ENCODE results near the gene RWDD1. TPM values are rescaled to one million over a fixed set of nuclear protein-coding genes. Genes with fewer than 3 reads are reported as not detected.
"Not testable (repeated sequence)": the region's sequence is repeated elsewhere in the genome, so short reads cannot be mapped to it uniquely, and the experiment has no call there.

Gene RWDD1
- total RNA-seq, 5 donors from 2014 or later (not counting 1 experiment from before 2014, with no cell fraction given), result 29.3 to 48.9 (median 35.8) TPM

DNA sequence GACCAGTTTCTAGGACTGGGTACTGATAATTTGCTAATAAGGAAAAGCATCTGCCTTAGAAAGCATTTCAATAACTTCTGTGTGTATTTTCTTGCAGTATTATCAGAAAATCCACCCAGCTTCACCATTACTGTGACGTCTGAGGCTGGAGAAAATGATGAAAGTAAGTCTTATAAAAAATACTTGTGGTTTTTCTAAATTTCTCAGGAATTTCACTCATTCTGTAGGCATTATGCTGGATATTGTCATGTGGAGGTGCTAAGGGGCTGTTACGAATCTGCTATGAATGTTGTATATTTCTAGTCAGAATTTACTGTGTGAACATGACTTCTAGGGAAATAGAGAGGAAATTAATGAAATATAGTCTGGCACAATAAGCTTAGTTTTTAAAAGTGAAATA lies 8.9 kb downstream of the RWDD1 start:
- Mint-ChIP-seq H3K36me3 (peaks cover 61% of the 10 kb centered on the region), H3K27me3 (no peaks in the 10 kb centered on the region), H3K4me3 (no peak overlapping the region), H3K4me1 (peaks cover 39 to 43% (median 41%) of the 10 kb centered on the region in 3 donors), H3K9me3 (no peaks in the 10 kb centered on the region), H3K27ac (no peak overlapping the region)
- ChIA-PET POLR2A (interaction anchor here in 1 of 2 donors (1.7 kb wide), 1 partner anchor 9 kb away, joined by 4 read pairs; the partner anchor contains the start of gene RWDD1), CTCF (interaction anchor here in 1 of 2 donors (0.5 to 0.7 kb wide), 2 partner anchors 17 to 58 kb away, joined by 3 to 4 read pairs; no protein-coding TSS in a partner anchor)
- H3K27me3 ChIP-seq (replicated peaks in 1 of 2; ENCODE audit: control insufficient read depth in 2 of 2, extremely low read depth in 1 of 2, insufficient read depth in 2 of 2, low read length in 1 of 2), result no peaks in the 10 kb centered on the region
- no peak overlapping the region for H3K27ac ChIP-seq (ENCODE audit: low read length)
- no peak overlapping the region for H3K4me3 ChIP-seq (ENCODE audit: control insufficient read depth in 1 of 2, extremely low read depth in 1 of 2, low read length in 1 of 2)
- DNase-seq (no peak), ATAC-seq (replicated peaks in 1 of 4) (no peak)
- H3K4me1 ChIP-seq (ENCODE audit: control insufficient read depth in 1 of 2, extremely low read depth in 1 of 2, insufficient read depth in 2 of 2, low read length in 2 of 2), result no peaks in the 10 kb centered on the region
- H3K9me3 ChIP-seq, result no peaks in the 10 kb centered on the region
- WGBS (ENCODE audit: insufficient coverage), result no CpG with 5 or more reads among the region's 2 CpGs
- H3K36me3 ChIP-seq (ENCODE audit: control insufficient read depth in 2 of 2, extremely low read depth in 1 of 2, insufficient read depth in 1 of 2, low read length in 1 of 2), result peaks cover 3 to 38% of the 10 kb centered on the region in 2 donors

DNA sequence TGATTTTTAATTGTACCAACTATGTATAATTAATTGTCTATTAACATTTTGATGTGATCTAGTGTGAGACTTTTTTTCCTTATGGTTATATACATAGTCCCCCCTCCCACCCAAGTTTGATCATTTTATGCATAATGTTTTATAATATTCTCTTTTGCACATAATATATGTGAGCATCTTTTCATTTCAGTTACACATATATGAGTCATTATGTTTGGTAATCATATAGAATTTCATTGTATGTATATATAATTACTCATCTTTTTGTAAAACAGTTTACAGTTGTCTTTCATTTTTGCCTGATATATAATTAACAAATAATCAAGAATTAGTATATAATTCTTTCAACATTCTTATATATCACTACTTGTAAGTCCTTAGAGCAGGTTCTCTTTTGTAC lies 15.0 kb downstream of the RWDD1 start:
- no peak overlapping the region for H3K27ac Mint-ChIP-seq
- no peaks in the 10 kb centered on the region for H3K9me3 Mint-ChIP-seq
- H3K36me3 ChIP-seq (ENCODE audit: control insufficient read depth in 2 of 2, extremely low read depth in 1 of 2, insufficient read depth in 1 of 2, low read length in 1 of 2), result peaks cover 3 to 55% of the 10 kb centered on the region in 2 donors
- H3K4me1 Mint-ChIP-seq, result peaks cover 2 to 6% (median 5%) of the 10 kb centered on the region in 3 donors
- H3K27me3 ChIP-seq (replicated peaks in 1 of 2; ENCODE audit: control insufficient read depth in 2 of 2, extremely low read depth in 1 of 2, insufficient read depth in 2 of 2, low read length in 1 of 2), result no peaks in the 10 kb centered on the region
- no peaks in the 10 kb centered on the region for H3K9me3 ChIP-seq
- no peak for ATAC-seq (replicated peaks in 1 of 4)
- peaks cover 59% of the 10 kb centered on the region for H3K36me3 Mint-ChIP-seq
- POLR2A ChIA-PET, result no interaction called here
- no peak for DNase-seq
- H3K4me3 Mint-ChIP-seq, result no peak overlapping the region
- no peaks in the 10 kb centered on the region for H3K4me1 ChIP-seq (ENCODE audit: control insufficient read depth in 1 of 2, extremely low read depth in 1 of 2, insufficient read depth in 2 of 2, low read length in 2 of 2)
- CTCF ChIA-PET, result no interaction called here
- H3K27me3 Mint-ChIP-seq, result no peaks in the 10 kb centered on the region
- no peak overlapping the region for H3K27ac ChIP-seq (ENCODE audit: low read length)
- no peak overlapping the region for H3K4me3 ChIP-seq (ENCODE audit: control insufficient read depth in 1 of 2, extremely low read depth in 1 of 2, low read length in 1 of 2)

DNA sequence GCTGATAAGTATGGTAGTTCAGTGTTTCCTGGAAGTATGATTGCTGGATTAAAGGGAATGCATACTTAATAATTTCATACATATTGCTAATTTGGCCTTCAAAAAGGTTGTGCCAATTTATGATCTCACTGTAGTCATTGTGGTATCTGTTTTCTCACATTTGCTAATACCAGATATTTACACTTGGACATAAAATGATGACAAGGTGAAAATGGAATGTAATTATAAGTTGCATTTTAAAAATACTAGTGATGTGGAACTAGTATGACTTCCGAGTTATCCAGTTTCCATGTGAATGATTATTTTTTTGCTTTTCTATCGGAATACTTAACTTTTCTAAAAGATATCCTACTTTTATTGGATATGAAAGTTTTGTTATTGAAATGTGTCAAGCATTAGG lies 15.4 kb downstream of the RWDD1 start:
- Histone ChIP-seq H3K9me3 (no peaks in the 10 kb centered on the region), H3K27me3 (replicated peaks in 1 of 2; ENCODE audit: control insufficient read depth in 2 of 2, extremely low read depth in 1 of 2, insufficient read depth in 2 of 2, low read length in 1 of 2) (no peaks in the 10 kb centered on the region), H3K36me3 (ENCODE audit: control insufficient read depth in 2 of 2, extremely low read depth in 1 of 2, insufficient read depth in 1 of 2, low read length in 1 of 2) (peaks cover 3 to 57% of the 10 kb centered on the region in 2 donors), H3K4me1 (ENCODE audit: control insufficient read depth in 1 of 2, extremely low read depth in 1 of 2, insufficient read depth in 2 of 2, low read length in 2 of 2) (no peaks in the 10 kb centered on the region), H3K27ac (ENCODE audit: low read length) (no peak overlapping the region), H3K4me3 (ENCODE audit: control insufficient read depth in 1 of 2, extremely low read depth in 1 of 2, low read length in 1 of 2) (no peak overlapping the region)
- WGBS (ENCODE audit: insufficient coverage), result no CpG with 5 or more reads among the region's 2 CpGs
- ATAC-seq (replicated peaks in 1 of 4) (no peak), DNase-seq (no peak)
- ChIA-PET CTCF (no interaction called here), POLR2A (no interaction called here)
- peaks cover 2 to 5% (median 3%) of the 10 kb centered on the region in 3 donors for H3K4me1 Mint-ChIP-seq
- peaks cover 60% of the 10 kb centered on the region for H3K36me3 Mint-ChIP-seq
- no peak overlapping the region for H3K4me3 Mint-ChIP-seq
- no peak overlapping the region for H3K27ac Mint-ChIP-seq
- no peaks in the 10 kb centered on the region for H3K27me3 Mint-ChIP-seq
- no peaks in the 10 kb centered on the region for H3K9me3 Mint-ChIP-seq

DNA sequence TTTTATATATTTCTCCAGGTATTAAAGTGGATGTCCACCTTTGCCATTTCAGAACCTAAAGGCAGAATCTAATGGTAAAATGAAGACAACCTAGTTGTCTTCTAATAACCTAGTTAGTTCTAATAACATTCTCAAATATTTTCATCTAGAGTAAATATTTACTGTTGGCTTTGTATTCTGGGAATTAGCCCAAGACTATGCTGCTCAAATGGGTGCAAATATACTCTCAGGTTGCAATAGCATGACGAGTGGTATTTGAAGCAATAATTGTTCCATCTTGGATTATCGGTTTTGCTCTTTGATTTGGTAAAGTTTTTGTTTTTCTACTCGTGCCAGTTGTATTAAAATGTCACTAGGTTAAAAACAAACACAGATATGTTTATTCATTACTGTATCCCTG lies 23.9 kb downstream of the RWDD1 start:
- ATAC-seq (replicated peaks in 1 of 4), result no peak
- peaks cover 0 to 46% of the 10 kb centered on the region in 2 donors for H3K36me3 ChIP-seq (ENCODE audit: control insufficient read depth in 2 of 2, extremely low read depth in 1 of 2, insufficient read depth in 1 of 2, low read length in 1 of 2)

DNA sequence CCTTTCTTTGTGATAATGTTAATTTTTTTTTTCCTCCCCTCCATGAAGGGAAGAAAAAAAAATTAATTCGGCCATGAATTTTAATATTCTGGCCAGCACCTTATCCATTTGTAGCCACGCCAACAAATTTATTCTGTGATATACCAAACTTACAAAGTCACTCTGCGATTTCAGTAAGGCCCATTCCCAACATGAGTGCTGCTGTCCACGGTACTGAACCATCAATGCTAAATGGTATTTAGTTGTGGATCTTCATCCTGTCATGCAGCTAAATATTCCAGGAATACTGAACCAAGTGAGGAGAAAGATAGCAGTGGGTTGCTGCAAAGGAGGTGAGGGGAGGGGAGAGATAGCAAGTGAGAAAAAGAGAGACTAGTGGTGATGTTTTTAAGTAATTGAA lies 25.5 kb downstream of the RWDD1 start:
- no peak overlapping the region for H3K27ac Mint-ChIP-seq
- H3K36me3 Mint-ChIP-seq, result peaks cover 66% of the 10 kb centered on the region
- H3K9me3 ChIP-seq, result no peaks in the 10 kb centered on the region

More for the DNA sequence above, 23.9 kb downstream of the RWDD1 start:
- ChIA-PET CTCF (no interaction called here), POLR2A (no interaction called here)
- WGBS (ENCODE audit: insufficient coverage), result no CpG with 5 or more reads among the region's 3 CpGs
- no peaks in the 10 kb centered on the region for H3K9me3 Mint-ChIP-seq
- H3K4me3 ChIP-seq (ENCODE audit: control insufficient read depth in 1 of 2, extremely low read depth in 1 of 2, low read length in 1 of 2), result no peak overlapping the region
- H3K27ac ChIP-seq (ENCODE audit: low read length), result no peak overlapping the region
- H3K27ac Mint-ChIP-seq, result no peak overlapping the region
- H3K4me1 ChIP-seq (ENCODE audit: control insufficient read depth in 1 of 2, extremely low read depth in 1 of 2, insufficient read depth in 2 of 2, low read length in 2 of 2), result no peaks in the 10 kb centered on the region
- DNase-seq, result no peak
- H3K9me3 ChIP-seq, result no peaks in the 10 kb centered on the region
- peaks cover 62% of the 10 kb centered on the region for H3K36me3 Mint-ChIP-seq
- no peaks in the 10 kb centered on the region for H3K4me1 Mint-ChIP-seq
- H3K27me3 Mint-ChIP-seq, result no peaks in the 10 kb centered on the region
- H3K27me3 ChIP-seq (replicated peaks in 1 of 2; ENCODE audit: control insufficient read depth in 2 of 2, extremely low read depth in 1 of 2, insufficient read depth in 2 of 2, low read length in 1 of 2), result no peaks in the 10 kb centered on the region
- no peak overlapping the region for H3K4me3 Mint-ChIP-seq

DNA sequence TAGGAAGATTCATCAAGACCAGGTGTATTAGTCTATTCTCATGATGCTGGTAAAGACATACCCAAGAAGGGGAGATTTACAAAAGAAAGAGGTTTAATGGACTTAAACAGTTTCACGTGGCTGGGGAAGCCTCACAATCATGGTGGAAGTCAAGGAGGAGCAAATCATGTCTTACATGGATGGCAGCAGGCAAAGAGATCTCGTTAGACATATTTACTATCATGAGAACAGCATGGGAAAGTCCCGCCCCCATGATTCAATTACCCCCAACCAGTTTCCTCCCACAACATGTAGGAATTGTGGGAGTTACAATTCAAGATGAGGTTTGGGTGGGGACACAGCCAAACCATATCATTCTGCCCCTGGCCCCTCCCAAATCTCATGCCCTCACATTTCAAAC lies 32.6 kb downstream of the RWDD1 start:
- H3K9me3 ChIP-seq; H3K27ac ChIP-seq (ENCODE audit: low read length); DNase-seq; ATAC-seq (replicated peaks in 1 of 4); H3K27me3 ChIP-seq (replicated peaks in 1 of 2; ENCODE audit: control insufficient read depth in 2 of 2, extremely low read depth in 1 of 2, insufficient read depth in 2 of 2, low read length in 1 of 2); H3K4me1 Mint-ChIP-seq; H3K27me3 Mint-ChIP-seq; CTCF ChIA-PET; H3K27ac Mint-ChIP-seq; H3K4me3 ChIP-seq (ENCODE audit: control insufficient read depth in 1 of 2, extremely low read depth in 1 of 2, low read length in 1 of 2); H3K4me1 ChIP-seq (ENCODE audit: control insufficient read depth in 1 of 2, extremely low read depth in 1 of 2, insufficient read depth in 2 of 2, low read length in 2 of 2); H3K36me3 ChIP-seq (ENCODE audit: control insufficient read depth in 2 of 2, extremely low read depth in 1 of 2, insufficient read depth in 1 of 2, low read length in 1 of 2); H3K4me3 Mint-ChIP-seq; POLR2A ChIA-PET: not testable (repeated sequence)
- H3K36me3 Mint-ChIP-seq, result peaks cover 67% of the 10 kb centered on the region
- peaks cover 6 to 20% (median 7%) of the 10 kb centered on the region in 3 donors for H3K9me3 Mint-ChIP-seq
- WGBS (ENCODE audit: insufficient coverage), result no CpG with 5 or more reads among the region's 3 CpGs

More for the DNA sequence above, 25.5 kb downstream of the RWDD1 start:
- H3K36me3 ChIP-seq (ENCODE audit: control insufficient read depth in 2 of 2, extremely low read depth in 1 of 2, insufficient read depth in 1 of 2, low read length in 1 of 2), result peaks cover 0 to 33% of the 10 kb centered on the region in 2 donors
- no peak overlapping the region for H3K4me3 Mint-ChIP-seq
- no peaks in the 10 kb centered on the region for H3K4me1 Mint-ChIP-seq
- H3K27me3 Mint-ChIP-seq, result no peaks in the 10 kb centered on the region
- DNase-seq (no peak), ATAC-seq (replicated peaks in 1 of 4) (no peak)
- ChIA-PET POLR2A (no interaction called here), CTCF (interaction anchor here in 1 of 2 donors (0.9 kb wide), 1 partner anchor 33 kb away, joined by 3 read pairs; no protein-coding TSS in a partner anchor)
- no peak overlapping the region for H3K27ac ChIP-seq (ENCODE audit: low read length)
- no peaks in the 10 kb centered on the region for H3K4me1 ChIP-seq (ENCODE audit: control insufficient read depth in 1 of 2, extremely low read depth in 1 of 2, insufficient read depth in 2 of 2, low read length in 2 of 2)
- WGBS (ENCODE audit: insufficient coverage), result 100% methylated on average over 1 of the region's 4 CpGs
- H3K27me3 ChIP-seq (replicated peaks in 1 of 2; ENCODE audit: control insufficient read depth in 2 of 2, extremely low read depth in 1 of 2, insufficient read depth in 2 of 2, low read length in 1 of 2), result no peaks in the 10 kb centered on the region
- H3K9me3 Mint-ChIP-seq, result no peaks in the 10 kb centered on the region
- no peak overlapping the region for H3K4me3 ChIP-seq (ENCODE audit: control insufficient read depth in 1 of 2, extremely low read depth in 1 of 2, low read length in 1 of 2)

DNA sequence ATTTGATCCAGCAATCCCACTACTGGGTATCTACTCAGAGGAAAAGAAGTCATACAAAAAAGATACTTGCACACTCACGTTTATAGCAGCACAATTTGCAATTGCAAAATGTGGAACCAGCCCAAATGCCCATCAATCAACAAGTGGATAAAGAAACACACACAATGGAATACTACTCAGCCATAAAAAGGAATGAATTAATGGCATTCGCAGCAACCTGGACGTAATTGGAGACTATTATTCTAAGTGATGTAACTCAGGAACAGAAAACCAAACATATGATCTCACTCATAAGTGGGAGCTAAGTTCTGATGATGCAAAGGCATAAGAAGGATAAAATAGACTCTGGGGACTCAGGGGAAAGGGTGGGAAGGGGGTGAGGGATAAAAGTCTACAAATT lies 33.6 kb downstream of the RWDD1 start:
- WGBS (ENCODE audit: insufficient coverage), result no CpG with 5 or more reads among the region's 3 CpGs
- H3K27ac Mint-ChIP-seq; ATAC-seq (replicated peaks in 1 of 4); POLR2A ChIA-PET; H3K27me3 ChIP-seq (replicated peaks in 1 of 2; ENCODE audit: control insufficient read depth in 2 of 2, extremely low read depth in 1 of 2, insufficient read depth in 2 of 2, low read length in 1 of 2); H3K36me3 ChIP-seq (ENCODE audit: control insufficient read depth in 2 of 2, extremely low read depth in 1 of 2, insufficient read depth in 1 of 2, low read length in 1 of 2); CTCF ChIA-PET; H3K27ac ChIP-seq (ENCODE audit: low read length); H3K4me1 ChIP-seq (ENCODE audit: control insufficient read depth in 1 of 2, extremely low read depth in 1 of 2, insufficient read depth in 2 of 2, low read length in 2 of 2); H3K4me3 Mint-ChIP-seq; H3K9me3 ChIP-seq; H3K4me3 ChIP-seq (ENCODE audit: control insufficient read depth in 1 of 2, extremely low read depth in 1 of 2, low read length in 1 of 2); H3K4me1 Mint-ChIP-seq; DNase-seq: not testable (repeated sequence)
- peaks cover 6 to 20% (median 7%) of the 10 kb centered on the region in 3 donors for H3K9me3 Mint-ChIP-seq
- peaks cover 62% of the 10 kb centered on the region for H3K36me3 Mint-ChIP-seq
- peaks cover 0 to 11% of the 10 kb centered on the region in 2 donors for H3K27me3 Mint-ChIP-seq

Data from T-cell (primary cell).